OCI-LY1 (cell line): Measurements from ENCODE around the gene RRAGD.

ENCODE experiments used
- CTCF ChIP-seq: fragments of 200-600 bp; sonication (generic), shearing (Covaris generic); IDR thresholded peaks from 2 replicates; pipeline ENCODE4 v1.5.1; 2017; ENCODE audit warnings: mild to moderate bottlenecking, antibody characterized with exemption, low read length, moderate library complexity, mixed read lengths
- EZH2 ChIP-seq: fragments of 200-600 bp; sonication (generic), shearing (Covaris generic); IDR thresholded peaks from 2 replicates; pipeline ENCODE4 v1.8.0; 2017; ENCODE audit warnings: borderline replicate concordance, mixed run types, mild to moderate bottlenecking, antibody characterized with exemption, low read length, moderate library complexity, mixed read lengths

GRCh38 chr6:89439014-89439413, 26.9 kb upstream of the RRAGD start:
- TF ChIP-seq CTCF (no peak), EZH2 (no peak)
